HG03139 (cell line): ENCODE data around the gene OR2AG1.

Experiments used
- ATAC-seq: cut with Tn5 transposase; IDR thresholded peaks from one replicate; pipeline ENCODE4 v1.9.1; 2021; ENCODE audit not compliant: unreplicated experiment

Gene OR2AG1

GRCh38 chr11:6782720-6783119, at the start of gene OR2AG1:
Gene OR2AG1, plus strand, starts transcription at chr11:6783020. Its CDS starts 2,018 bp downstream, at chr11:6785038.
- ATAC-seq: no peak

- no peak for ATAC-seq
Measured at GRCh38 chr11:6733326-6734275, 49.2 kb upstream of the OR2AG1 start.

- ATAC-seq: no peak
Measured at GRCh38 chr11:6734616-6735015, 48.2 kb upstream of the OR2AG1 start.

GRCh38 chr11:6735306-6735705, 47.5 kb upstream of the OR2AG1 start:
- no peak for ATAC-seq

- no peak for ATAC-seq
Measured at GRCh38 chr11:6736495-6737121, 46.2 kb upstream of the OR2AG1 start.

GRCh38 chr11:6737872-6738466, 44.9 kb upstream of the OR2AG1 start:
- ATAC-seq: peak; percentile 76

- ATAC-seq: no peak
Measured at GRCh38 chr11:6738590-6738989, 44.2 kb upstream of the OR2AG1 start.

GRCh38 chr11:6742260-6742659, 40.6 kb upstream of the OR2AG1 start:
- no peak for ATAC-seq

- ATAC-seq: no peak
Measured at GRCh38 chr11:6745018-6745417, 37.8 kb upstream of the OR2AG1 start.

GRCh38 chr11:6745465-6746015, 37.3 kb upstream of the OR2AG1 start:
- ATAC-seq: peak; percentile 61

GRCh38 chr11:6746086-6746618, 36.7 kb upstream of the OR2AG1 start:
- peak; percentile 83 for ATAC-seq

- no peak for ATAC-seq
Measured at GRCh38 chr11:6746626-6747025, 36.2 kb upstream of the OR2AG1 start.

- ATAC-seq: no peak
Measured at GRCh38 chr11:6747097-6747668, 35.6 kb upstream of the OR2AG1 start.

GRCh38 chr11:6755303-6755952, 27.4 kb upstream of the OR2AG1 start:
- ATAC-seq: no peak

GRCh38 chr11:6755953-6756347, 26.9 kb upstream of the OR2AG1 start:
- ATAC-seq: no peak

- peak; percentile 70 for ATAC-seq
Measured at GRCh38 chr11:6757373-6757967, 25.4 kb upstream of the OR2AG1 start.

GRCh38 chr11:6771926-6772893, 10.6 kb upstream of the OR2AG1 start, which contains the start of gene OR2AG2:
Gene OR2AG2, minus strand, starts transcription at chr11:6771976. Its CDS starts 3,019 bp downstream, at chr11:6768957.
- ATAC-seq: peak; percentile 89

GRCh38 chr11:6778518-6778917, 4.3 kb upstream of the OR2AG1 start:
- ATAC-seq: no peak

- ATAC-seq: no peak
Measured at GRCh38 chr11:6780829-6781228, 2.0 kb upstream of the OR2AG1 start.
